Keratinocyte (primary cell): ENCODE measurements around the gene CREB5. TPM values are rescaled to one million over a fixed set of nuclear protein-coding genes. Genes with fewer than 3 reads are reported as not detected.

ENCODE experiments used
- DNase-seq: peaks from one replicate; pipeline ENCODE4 v3.0.0-alpha.2; 2011; ENCODE audit warnings: low read depth, missing footprints, low spot score
- FAIRE-seq: peaks from 2 replicates; lab custom pipeline; 2011; peaks lifted over from hg19 to GRCh38; lab: Jason Lieb, UNC
- H2AFZ ChIP-seq: 2 replicates; pipeline ENCODE4 v1.6.0; 2012; ENCODE audit warnings: low read length, control low read depth, inconsistent platforms; ENCODE audit not compliant: control insufficient read depth
- H3K27ac ChIP-seq: 2 replicates; pipeline ENCODE4 v1.5.1; 2011; ENCODE audit warnings: low read length; ENCODE audit not compliant: control insufficient read depth, insufficient read depth
- H3K27me3 ChIP-seq: 3 replicates; pipeline ENCODE4 v1.6.0; 2011; ENCODE audit warnings: low read length; ENCODE audit not compliant: control insufficient read depth, insufficient read depth; ENCODE audit errors: extremely low read depth
- H3K36me3 ChIP-seq, 2 experiments: 2 replicates in 1 of 2; 3 replicates in 1 of 2; pipeline ENCODE4 v1.5.1; 2011; ENCODE audit warnings: low read length in 2 of 2, mild to moderate bottlenecking in 1 of 2; ENCODE audit not compliant: control insufficient read depth in 2 of 2, insufficient read depth in 2 of 2; ENCODE audit errors: extremely low read depth in 1 of 2
- H3K4me1 ChIP-seq: 3 replicates; pipeline ENCODE4 v1.5.1; 2011; ENCODE audit warnings: low read length; ENCODE audit not compliant: control insufficient read depth, insufficient read depth; ENCODE audit errors: extremely low read depth
- H3K4me2 ChIP-seq: 3 replicates; pipeline ENCODE4 v1.6.0; 2011; ENCODE audit warnings: low read depth, low read length; ENCODE audit not compliant: control insufficient read depth, insufficient read depth; ENCODE audit errors: extremely low read depth
- H3K4me3 ChIP-seq, 3 experiments: fragments of 200-600 bp in 1 of 3; sonication (generic) in 1 of 3; 2 replicates in 2 of 3; 3 replicates in 1 of 3; pipeline ENCODE4 v1.5.1; 2011 to 2016; ENCODE audit warnings: low read length in 3 of 3, mild to moderate bottlenecking in 3 of 3, control low read depth in 2 of 3, inconsistent platforms in 1 of 3, low read depth in 1 of 3, mixed read lengths in 1 of 3, mixed run types in 1 of 3, moderate library complexity in 1 of 3; ENCODE audit not compliant: control insufficient read depth in 2 of 3, insufficient read depth in 2 of 3; ENCODE audit errors: extremely low read depth in 1 of 3
- H3K79me2 ChIP-seq: 2 replicates; pipeline ENCODE4 v1.6.0; 2012; ENCODE audit warnings: low read length; ENCODE audit not compliant: control insufficient read depth, insufficient read depth
- H3K9ac ChIP-seq: 3 replicates; pipeline ENCODE4 v1.6.0; 2011; ENCODE audit warnings: low read length; ENCODE audit not compliant: control insufficient read depth, insufficient read depth; ENCODE audit errors: extremely low read depth
- H3K9me1 ChIP-seq: 3 replicates; pipeline ENCODE4 v1.6.0; 2011; ENCODE audit warnings: low read length; ENCODE audit not compliant: control insufficient read depth, insufficient read depth; ENCODE audit errors: extremely low read depth
- H3K9me3 ChIP-seq: 2 replicates; pipeline ENCODE4 v1.5.1; 2012; ENCODE audit warnings: low read depth, low read length; ENCODE audit not compliant: control insufficient read depth
- H4K20me1 ChIP-seq: 3 replicates; pipeline ENCODE4 v1.6.0; 2011; ENCODE audit warnings: low read length; ENCODE audit not compliant: control insufficient read depth, insufficient read depth; ENCODE audit errors: extremely low read depth
- EZH2 ChIP-seq: IDR thresholded peaks from one replicate; pipeline ENCODE4 v1.6.1; 2012; ENCODE audit warnings: inconsistent platforms, mild to moderate bottlenecking, low read length, moderate library complexity
- dilution Hi-C: fragments of 300-500 bp; cut with MboI; formaldehyde crosslinking; loops from one replicate; pipeline ENCODE4 v1.7.0; 2020; ENCODE audit warnings: low sequenced_read_pairs; ENCODE audit not compliant: extremely low pct_ligation_motif_present
- polyA plus RNA-seq, 5 experiments: library from polyadenylated mRNA; depleted of rRNA in 3 of 5; stranded (reverse) in 3 of 5; stranded (forward) in 1 of 5; unstranded in 1 of 5; fragments of >200 nt; gene quantifications; 1 replicate in 1 of 5; 2 replicates in 3 of 5; 3 replicates in 1 of 5; pipeline versions ENCODE4 v1.2.1 to v1.2.3, GENCODE V29; 2011 to 2012; ENCODE audit warnings: missing spikeins in 2 of 5, low read depth in 1 of 5, low replicate concordance in 1 of 5
- TF ChIP-seq, protein P1 (sequence below), 3 experiments: IDR thresholded peaks in 1 of 3; conservative IDR thresholded peaks in 1 of 3; optimal IDR thresholded peaks in 1 of 3; 2 replicates in 2 of 3; 3 replicates in 1 of 3; pipeline versions ENCODE3 to v1.5.1; 2011; ENCODE audit warnings: low read length in 3 of 3, mild to moderate bottlenecking in 3 of 3, moderate library complexity in 2 of 3, control low read depth in 1 of 3, inconsistent platforms in 1 of 3; ENCODE audit not compliant: insufficient read depth in 2 of 3; ENCODE audit errors: extremely low read depth in 1 of 3

CREB5 gene
- polyA plus RNA-seq, 1 donor (not counting 4 experiments of a cell fraction or from before 2014, with no cell fraction given): 7.9 TPM

DNA sequence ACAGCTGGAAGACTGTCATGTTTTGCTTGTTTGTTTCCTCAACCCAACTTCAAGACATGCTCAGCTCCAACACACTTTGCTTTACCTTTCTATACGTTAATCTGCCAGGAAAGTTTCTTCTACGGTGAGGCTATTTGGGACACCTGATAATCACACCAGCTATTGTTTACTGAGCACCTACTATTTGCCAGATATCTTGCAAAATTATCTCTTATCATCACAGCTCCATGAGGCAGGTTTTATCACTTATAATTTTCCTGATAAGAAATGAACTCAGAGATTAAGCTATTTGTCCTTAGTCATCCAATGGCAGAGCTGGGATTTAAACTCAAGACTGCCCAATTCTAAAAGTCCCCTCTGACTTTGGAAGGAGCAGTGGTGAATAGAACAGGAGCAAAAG is 117.4 kb downstream of the CREB5 start:
- H3K4me3 ChIP-seq: no peak overlapping the region
- no peaks in the 10 kb centered on the region for H4K20me1 ChIP-seq
- H3K4me1 ChIP-seq: no peaks in the 10 kb centered on the region
- H3K27ac ChIP-seq: no peak overlapping the region
- no peaks in the 10 kb centered on the region for H3K9me1 ChIP-seq
- DNase-seq (no peak), FAIRE-seq (no peak)
- no peaks in the 10 kb centered on the region for H3K9me3 ChIP-seq
- no peak for TF ChIP-seq EZH2
- TF ChIP-seq, protein P1, sequence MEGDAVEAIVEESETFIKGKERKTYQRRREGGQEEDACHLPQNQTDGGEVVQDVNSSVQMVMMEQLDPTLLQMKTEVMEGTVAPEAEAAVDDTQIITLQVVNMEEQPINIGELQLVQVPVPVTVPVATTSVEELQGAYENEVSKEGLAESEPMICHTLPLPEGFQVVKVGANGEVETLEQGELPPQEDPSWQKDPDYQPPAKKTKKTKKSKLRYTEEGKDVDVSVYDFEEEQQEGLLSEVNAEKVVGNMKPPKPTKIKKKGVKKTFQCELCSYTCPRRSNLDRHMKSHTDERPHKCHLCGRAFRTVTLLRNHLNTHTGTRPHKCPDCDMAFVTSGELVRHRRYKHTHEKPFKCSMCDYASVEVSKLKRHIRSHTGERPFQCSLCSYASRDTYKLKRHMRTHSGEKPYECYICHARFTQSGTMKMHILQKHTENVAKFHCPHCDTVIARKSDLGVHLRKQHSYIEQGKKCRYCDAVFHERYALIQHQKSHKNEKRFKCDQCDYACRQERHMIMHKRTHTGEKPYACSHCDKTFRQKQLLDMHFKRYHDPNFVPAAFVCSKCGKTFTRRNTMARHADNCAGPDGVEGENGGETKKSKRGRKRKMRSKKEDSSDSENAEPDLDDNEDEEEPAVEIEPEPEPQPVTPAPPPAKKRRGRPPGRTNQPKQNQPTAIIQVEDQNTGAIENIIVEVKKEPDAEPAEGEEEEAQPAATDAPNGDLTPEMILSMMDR (optimal IDR thresholded peaks at IDR 0.05 in 1 of 3, IDR thresholded peaks at IDR 0.05 in 1 of 3, conservative IDR thresholded peaks at IDR 0.05 in 1 of 3; ENCODE audit: extremely low read depth in 1 of 3, insufficient read depth in 2 of 3, low read length in 3 of 3): no peak
- no peaks in the 10 kb centered on the region for H3K79me2 ChIP-seq
- H3K36me3 ChIP-seq: no peaks in the 10 kb centered on the region
- no peak overlapping the region for H3K4me2 ChIP-seq
- peaks cover 8% of the 10 kb centered on the region for H3K27me3 ChIP-seq
- dilution Hi-C loops: no loop called here
- no peak overlapping the region for H3K9ac ChIP-seq
- H2AFZ ChIP-seq: no peak overlapping the region

DNA sequence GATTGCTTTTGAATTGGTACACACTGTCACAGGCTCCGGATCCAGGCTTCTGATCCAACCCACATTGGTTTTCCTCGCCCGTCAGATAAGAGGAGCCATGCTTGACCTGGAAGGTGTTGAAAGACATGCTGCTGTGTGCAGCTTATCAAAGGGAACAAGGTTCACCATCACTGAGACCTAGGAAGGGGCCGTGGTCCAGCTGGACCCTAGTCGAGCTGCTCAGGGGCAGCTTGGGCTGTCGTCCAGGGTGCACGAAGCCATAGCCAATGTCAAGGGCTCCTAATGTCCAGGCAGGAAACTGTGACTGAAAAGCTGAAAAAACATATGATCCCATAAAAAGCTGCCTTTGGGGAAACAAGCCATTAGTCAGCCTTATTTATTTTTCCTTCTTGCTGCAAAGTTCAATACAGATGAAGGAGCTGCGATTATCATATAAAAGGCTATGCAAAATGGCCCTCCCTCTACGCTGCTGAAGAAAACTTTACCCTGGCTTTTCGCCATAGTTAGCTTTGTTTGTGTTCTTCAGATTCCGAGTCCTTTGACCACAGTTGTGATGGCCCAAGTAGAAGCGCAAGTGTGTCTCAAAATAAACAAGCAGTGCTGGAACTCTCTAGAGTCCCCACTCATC is 118.0 kb downstream of the CREB5 start:
- no peak overlapping the region for H2AFZ ChIP-seq
- dilution Hi-C loops: no loop called here
- no peak overlapping the region for H3K4me2 ChIP-seq
- no peaks in the 10 kb centered on the region for H3K4me1 ChIP-seq
- DNase-seq (no peak), FAIRE-seq (no peak)
- no peak for TF ChIP-seq EZH2
- TF ChIP-seq, protein P1 (optimal IDR thresholded peaks at IDR 0.05 in 1 of 3, IDR thresholded peaks at IDR 0.05 in 1 of 3, conservative IDR thresholded peaks at IDR 0.05 in 1 of 3; ENCODE audit: extremely low read depth in 1 of 3, insufficient read depth in 2 of 3, low read length in 3 of 3): no peak
- no peak overlapping the region for H3K27ac ChIP-seq
- H3K9me1 ChIP-seq: no peaks in the 10 kb centered on the region
- H3K27me3 ChIP-seq: peaks cover 8% of the 10 kb centered on the region
- no peak overlapping the region for H3K9ac ChIP-seq
- no peaks in the 10 kb centered on the region for H3K36me3 ChIP-seq
- H4K20me1 ChIP-seq: no peaks in the 10 kb centered on the region
- H3K79me2 ChIP-seq: no peaks in the 10 kb centered on the region
- H3K4me3 ChIP-seq: no peak overlapping the region
- H3K9me3 ChIP-seq: no peaks in the 10 kb centered on the region
